Activated CD4-positive, alpha-beta T cell treated with anti-CD3 and anti-CD28 coated beads, Interleukin-10, Interleukin-2, amounts not matched to agents 100 ng/mL and 50 ng/mL, durations not matched to agents 16 hours and 8 hours (primary cell): ENCODE data around the gene OXSR1.
"Not testable (repeated sequence)": the region's sequence is repeated elsewhere in the genome, so short reads cannot be mapped to it uniquely, and the experiment has no call there.

Source experiments
- DNase-seq: peaks from one replicate; pipeline ENCODE4 v3.0.0-alpha.2; 2020

The OXSR1 gene

GRCh38 chr3:38169027-38169317 is 3.6 kb downstream of the OXSR1 start:
- peak; percentile 65 for DNase-seq

GRCh38 chr3:38170722-38171121 is 5.4 kb downstream of the OXSR1 start:
- no peak for DNase-seq

- DNase-seq: peak; percentile 30
These were observed 6.3 kb downstream of the OXSR1 start for GRCh38 chr3:38171622-38172021.

GRCh38 chr3:38173834-38174418 is 8.6 kb downstream of the OXSR1 start:
- peak; percentile 56 for DNase-seq

- no peak for DNase-seq
These were observed 11.8 kb downstream of the OXSR1 start for GRCh38 chr3:38177181-38177580.

- DNase-seq: no peak
These were observed 21.4 kb downstream of the OXSR1 start for GRCh38 chr3:38186781-38187180.

- DNase-seq: peak; percentile 60
These were observed 25.1 kb downstream of the OXSR1 start for GRCh38 chr3:38190481-38190881.

- DNase-seq: not testable (repeated sequence)
These were observed 37.6 kb downstream of the OXSR1 start for GRCh38 chr3:38202931-38203330.

- DNase-seq: no peak
These were observed 38.4 kb downstream of the OXSR1 start for GRCh38 chr3:38203690-38204089.

- DNase-seq: peak; percentile 56
These were observed 39.5 kb downstream of the OXSR1 start for GRCh38 chr3:38204599-38205471.

GRCh38 chr3:38205472-38205805 is 40.1 kb downstream of the OXSR1 start:
- DNase-seq: peak; percentile 61

GRCh38 chr3:38207254-38208003 is 42.1 kb downstream of the OXSR1 start:
- no peak for DNase-seq

GRCh38 chr3:38210141-38210757 is 44.9 kb downstream of the OXSR1 start:
- peak; percentile 32 for DNase-seq

GRCh38 chr3:38212141-38212540 is 46.8 kb downstream of the OXSR1 start:
- DNase-seq: no peak

GRCh38 chr3:38214560-38214959 is 49.2 kb downstream of the OXSR1 start:
- no peak for DNase-seq

- no peak for DNase-seq
These were observed 54.4 kb downstream of the OXSR1 start for GRCh38 chr3:38219609-38220197.

- DNase-seq: no peak
These were observed 55.7 kb downstream of the OXSR1 start for GRCh38 chr3:38221005-38221404.

- DNase-seq: no peak
These were observed 56.8 kb downstream of the OXSR1 start for GRCh38 chr3:38222032-38222634.

GRCh38 chr3:38224357-38224756 is 59.0 kb downstream of the OXSR1 start:
- DNase-seq: no peak

GRCh38 chr3:38226273-38226672 is 60.9 kb downstream of the OXSR1 start:
- no peak for DNase-seq

- DNase-seq: peak; percentile 48
These were observed 62.7 kb downstream of the OXSR1 start for GRCh38 chr3:38227989-38228388.

GRCh38 chr3:38229036-38229435 is 63.7 kb downstream of the OXSR1 start:
- no peak for DNase-seq

GRCh38 chr3:38232701-38233100 is 67.4 kb downstream of the OXSR1 start:
- DNase-seq: no peak
